DND-41 (cell line): Measurements from ENCODE around the gene RIN3.

Experiments used
- CTCF ChIP-seq: IDR thresholded peaks from 2 replicates; pipeline ENCODE4 v1.5.1; 2012; ENCODE audit warnings: borderline replicate concordance, low read length, moderate library complexity, mild to moderate bottlenecking; ENCODE audit not compliant: poor library complexity, severe bottlenecking; ENCODE audit errors: extremely low read depth
- EZH2 ChIP-seq: IDR thresholded peaks from 3 replicates; pipeline ENCODE4 v1.6.1; 2012; ENCODE audit warnings: borderline replicate concordance, low read depth, mild to moderate bottlenecking, moderate library complexity, low read length, inconsistent platforms; ENCODE audit not compliant: severe bottlenecking

- no peak for TF ChIP-seq CTCF
- TF ChIP-seq EZH2: no peak
Observed at GRCh38 chr14:92645841-92646478, 132.4 kb downstream of the RIN3 start.
